ENCODE results near the gene IQCF6. TPM values are rescaled to one million over a fixed set of nuclear protein-coding genes. Genes with fewer than 3 reads are reported as not detected.
"Not testable (repeated sequence)": the region's sequence is repeated elsewhere in the genome, so short reads cannot be mapped to it uniquely, and the experiment has no call there.

IQCF6 gene
- polyA plus RNA-seq, 1 donor from 2014 or later: not detected

DNA sequence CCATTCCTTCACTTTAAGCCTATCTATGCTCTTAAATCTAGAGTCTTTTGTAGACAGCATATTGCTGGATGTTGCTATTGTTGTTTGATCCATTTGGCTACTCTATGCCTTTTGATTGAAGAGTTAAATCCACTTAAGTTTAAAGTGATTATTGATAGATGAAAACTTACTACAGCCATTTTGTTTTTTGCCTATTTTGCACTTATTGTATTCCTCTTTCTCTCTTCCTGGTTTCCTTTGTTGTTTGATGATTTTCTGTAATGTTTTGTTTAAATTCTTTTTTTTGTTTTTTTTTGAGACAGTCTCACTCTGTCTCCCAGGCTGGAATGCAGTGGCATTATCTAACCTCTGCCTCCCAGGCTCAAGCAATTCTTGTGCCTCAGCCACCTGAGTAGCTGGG is 19.8 kb downstream of the IQCF6 start:
- H3K9ac ChIP-seq (ENCODE audit: low read length): no peak overlapping the region
- H4K20me1 ChIP-seq (ENCODE audit: insufficient read depth): no peaks in the 10 kb centered on the region
- H3K36me3 ChIP-seq (ENCODE audit: insufficient read depth, low read length): no peaks in the 10 kb centered on the region
- TF ChIP-seq MXI1 (conservative IDR thresholded peaks at IDR 0.05; ENCODE audit: poor library complexity, severe bottlenecking) (no peak), EP300 (conservative IDR thresholded peaks at IDR 0.05; ENCODE audit: poor library complexity, severe bottlenecking) (no peak), EZH2 (IDR thresholded peaks at IDR 0.05; ENCODE audit: borderline replicate concordance, insufficient read depth, low read length, poor library complexity, severe bottlenecking) (no peak), RAD21 (conservative IDR thresholded peaks at IDR 0.05) (no peak), POLR2AphosphoS5 (IDR thresholded peaks at IDR 0.05) (no peak), TAF1 (IDR thresholded peaks at IDR 0.05; ENCODE audit: low read depth) (no peak), SMC3 (conservative IDR thresholded peaks at IDR 0.05; ENCODE audit: poor library complexity) (no peak)
- TF ChIP-seq, protein P1, sequence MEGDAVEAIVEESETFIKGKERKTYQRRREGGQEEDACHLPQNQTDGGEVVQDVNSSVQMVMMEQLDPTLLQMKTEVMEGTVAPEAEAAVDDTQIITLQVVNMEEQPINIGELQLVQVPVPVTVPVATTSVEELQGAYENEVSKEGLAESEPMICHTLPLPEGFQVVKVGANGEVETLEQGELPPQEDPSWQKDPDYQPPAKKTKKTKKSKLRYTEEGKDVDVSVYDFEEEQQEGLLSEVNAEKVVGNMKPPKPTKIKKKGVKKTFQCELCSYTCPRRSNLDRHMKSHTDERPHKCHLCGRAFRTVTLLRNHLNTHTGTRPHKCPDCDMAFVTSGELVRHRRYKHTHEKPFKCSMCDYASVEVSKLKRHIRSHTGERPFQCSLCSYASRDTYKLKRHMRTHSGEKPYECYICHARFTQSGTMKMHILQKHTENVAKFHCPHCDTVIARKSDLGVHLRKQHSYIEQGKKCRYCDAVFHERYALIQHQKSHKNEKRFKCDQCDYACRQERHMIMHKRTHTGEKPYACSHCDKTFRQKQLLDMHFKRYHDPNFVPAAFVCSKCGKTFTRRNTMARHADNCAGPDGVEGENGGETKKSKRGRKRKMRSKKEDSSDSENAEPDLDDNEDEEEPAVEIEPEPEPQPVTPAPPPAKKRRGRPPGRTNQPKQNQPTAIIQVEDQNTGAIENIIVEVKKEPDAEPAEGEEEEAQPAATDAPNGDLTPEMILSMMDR (IDR thresholded peaks at IDR 0.05; ENCODE audit: poor library complexity, severe bottlenecking): no peak
- TF ChIP-seq, protein P2, sequence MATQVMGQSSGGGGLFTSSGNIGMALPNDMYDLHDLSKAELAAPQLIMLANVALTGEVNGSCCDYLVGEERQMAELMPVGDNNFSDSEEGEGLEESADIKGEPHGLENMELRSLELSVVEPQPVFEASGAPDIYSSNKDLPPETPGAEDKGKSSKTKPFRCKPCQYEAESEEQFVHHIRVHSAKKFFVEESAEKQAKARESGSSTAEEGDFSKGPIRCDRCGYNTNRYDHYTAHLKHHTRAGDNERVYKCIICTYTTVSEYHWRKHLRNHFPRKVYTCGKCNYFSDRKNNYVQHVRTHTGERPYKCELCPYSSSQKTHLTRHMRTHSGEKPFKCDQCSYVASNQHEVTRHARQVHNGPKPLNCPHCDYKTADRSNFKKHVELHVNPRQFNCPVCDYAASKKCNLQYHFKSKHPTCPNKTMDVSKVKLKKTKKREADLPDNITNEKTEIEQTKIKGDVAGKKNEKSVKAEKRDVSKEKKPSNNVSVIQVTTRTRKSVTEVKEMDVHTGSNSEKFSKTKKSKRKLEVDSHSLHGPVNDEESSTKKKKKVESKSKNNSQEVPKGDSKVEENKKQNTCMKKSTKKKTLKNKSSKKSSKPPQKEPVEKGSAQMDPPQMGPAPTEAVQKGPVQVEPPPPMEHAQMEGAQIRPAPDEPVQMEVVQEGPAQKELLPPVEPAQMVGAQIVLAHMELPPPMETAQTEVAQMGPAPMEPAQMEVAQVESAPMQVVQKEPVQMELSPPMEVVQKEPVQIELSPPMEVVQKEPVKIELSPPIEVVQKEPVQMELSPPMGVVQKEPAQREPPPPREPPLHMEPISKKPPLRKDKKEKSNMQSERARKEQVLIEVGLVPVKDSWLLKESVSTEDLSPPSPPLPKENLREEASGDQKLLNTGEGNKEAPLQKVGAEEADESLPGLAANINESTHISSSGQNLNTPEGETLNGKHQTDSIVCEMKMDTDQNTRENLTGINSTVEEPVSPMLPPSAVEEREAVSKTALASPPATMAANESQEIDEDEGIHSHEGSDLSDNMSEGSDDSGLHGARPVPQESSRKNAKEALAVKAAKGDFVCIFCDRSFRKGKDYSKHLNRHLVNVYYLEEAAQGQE (IDR thresholded peaks at IDR 0.05; ENCODE audit: borderline replicate concordance): no peak
- H3K79me2 ChIP-seq (replicated peaks; ENCODE audit: insufficient read depth, low read length): no peaks in the 10 kb centered on the region
- no peaks in the 10 kb centered on the region for H3F3A ChIP-seq (ENCODE audit: insufficient read depth, low read length, poor library complexity, severe bottlenecking)
- H3K4me3 ChIP-seq (ENCODE audit: low read length): no peak overlapping the region
- peaks cover 8% of the 10 kb centered on the region for H3K9me3 ChIP-seq (ENCODE audit: low read length)
- no peaks in the 10 kb centered on the region for H3K9me2 ChIP-seq (ENCODE audit: insufficient read depth, low read length)
- no peak overlapping the region for H2AFZ ChIP-seq (ENCODE audit: low read depth, low read length)
- H3K4me2 ChIP-seq (ENCODE audit: low read length): no peak overlapping the region
- no peak overlapping the region for H3K27ac ChIP-seq (ENCODE audit: low read length)
- H3K27me3 ChIP-seq (ENCODE audit: insufficient read depth, low read depth, low read length): no peaks in the 10 kb centered on the region

DNA sequence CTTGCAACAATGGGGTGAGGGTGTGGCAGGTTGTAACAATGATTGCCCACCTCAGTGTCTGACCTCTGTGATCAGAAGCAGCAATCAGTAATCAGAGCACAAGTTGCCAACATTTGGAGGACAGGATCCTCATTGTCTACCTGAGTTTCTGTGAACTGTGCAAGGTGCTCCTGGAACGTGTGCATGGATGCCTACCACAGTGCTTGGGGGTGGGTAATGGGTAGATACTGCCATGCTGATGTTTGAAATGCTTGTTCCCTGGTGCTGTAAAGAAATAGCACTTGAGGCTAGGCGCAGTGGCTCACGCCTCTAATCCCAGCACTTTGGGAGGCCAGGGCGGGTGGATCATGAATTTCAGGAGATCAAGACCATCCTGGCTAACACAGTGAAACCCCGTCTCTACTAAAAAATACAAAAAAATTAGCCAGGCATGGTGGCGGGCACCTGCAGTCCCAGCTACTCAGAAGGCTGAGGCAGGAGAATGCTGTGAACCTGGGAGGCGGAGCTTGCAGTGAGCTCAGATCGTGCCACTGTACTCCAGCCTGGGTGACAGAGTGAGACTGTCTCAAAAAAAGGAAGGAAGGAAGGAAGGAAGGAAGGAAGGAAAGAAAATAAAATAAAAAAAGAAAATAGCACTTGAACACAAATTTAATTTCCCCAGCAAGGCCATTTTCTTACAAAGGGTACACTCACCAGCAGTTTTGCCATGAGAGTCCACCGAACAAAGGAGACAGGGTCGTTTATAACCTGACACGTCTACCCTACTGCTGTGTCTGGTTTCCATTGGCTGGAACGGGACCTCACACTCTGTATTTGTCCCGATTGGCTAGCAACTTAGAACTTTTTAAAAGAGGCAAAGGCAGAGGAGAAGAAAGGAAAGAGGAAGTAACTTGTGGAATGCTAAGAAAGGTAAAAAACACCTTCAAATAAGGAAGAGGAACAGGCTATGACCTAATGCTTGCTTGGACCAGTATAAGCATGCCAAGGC is 25.0 kb downstream of the IQCF6 start:
- H3K4me3 ChIP-seq (ENCODE audit: low read length); H3K79me2 ChIP-seq (replicated peaks; ENCODE audit: insufficient read depth, low read length); H4K20me1 ChIP-seq (ENCODE audit: insufficient read depth); H2AFZ ChIP-seq (ENCODE audit: low read depth, low read length); H3K9me2 ChIP-seq (ENCODE audit: insufficient read depth, low read length); H3K27me3 ChIP-seq (ENCODE audit: insufficient read depth, low read depth, low read length); H3F3A ChIP-seq (ENCODE audit: insufficient read depth, low read length, poor library complexity, severe bottlenecking); H3K9ac ChIP-seq (ENCODE audit: low read length); H3K36me3 ChIP-seq (ENCODE audit: insufficient read depth, low read length); H3K9me3 ChIP-seq (ENCODE audit: low read length); H3K27ac ChIP-seq (ENCODE audit: low read length); H3K4me2 ChIP-seq (ENCODE audit: low read length): not testable (repeated sequence)
